ENCODE measurements around the gene CUBN. TPM values are rescaled to one million over a fixed set of nuclear protein-coding genes. Genes with fewer than 3 reads are reported as not detected.

CUBN gene
- total RNA-seq, 2 donors from 2014 or later: 1.3 to 9.7 TPM

- TF ChIP-seq POLR2A (IDR thresholded peaks at IDR 0.05): no peak
- 96% methylated on average over 2 of the region's 2 CpGs for whole genome bisulfite sequencing
- Histone ChIP-seq H3K4me3 (no peak overlapping the region), H3K4me1 (replicated peaks) (no peaks in the 10 kb centered on the region), H3K27ac (no peak overlapping the region), H3K36me3 (no peaks in the 10 kb centered on the region), H3K27me3 (replicated peaks; ENCODE audit: insufficient read depth) (no peaks in the 10 kb centered on the region), H3K9me3 (no peaks in the 10 kb centered on the region)
- intact Hi-C loops (cut with DNase I): no loop called here
- no peak for DNase-seq (ENCODE audit: low spot score)
These were observed 65.2 kb downstream of the CUBN start for GRCh38 chr10:17064435-17064834.

GRCh38 chr10:17062955-17063484 lies 66.6 kb downstream of the CUBN start:
- TF ChIP-seq POLR2A (IDR thresholded peaks at IDR 0.05): no peak
- TF ChIP-seq CTCF (IDR thresholded peaks at IDR 0.05): no peak
- TF ChIP-seq POLR2AphosphoS5 (IDR thresholded peaks at IDR 0.05): no peak
- no peak overlapping the region for H3K4me3 ChIP-seq
- no peaks in the 10 kb centered on the region for H3K9me3 ChIP-seq
- no peaks in the 10 kb centered on the region for H3K27me3 ChIP-seq (replicated peaks; ENCODE audit: insufficient read depth)
- no peak overlapping the region for H3K27ac ChIP-seq
- DNase-seq (ENCODE audit: low spot score): no peak
- H3K36me3 ChIP-seq: no peaks in the 10 kb centered on the region
- 48% methylated on average over 6 of the region's 6 CpGs for WGBS
- no peaks in the 10 kb centered on the region for H3K4me1 ChIP-seq (replicated peaks)
- intact Hi-C loops (cut with DNase I): no loop called here

DNA sequence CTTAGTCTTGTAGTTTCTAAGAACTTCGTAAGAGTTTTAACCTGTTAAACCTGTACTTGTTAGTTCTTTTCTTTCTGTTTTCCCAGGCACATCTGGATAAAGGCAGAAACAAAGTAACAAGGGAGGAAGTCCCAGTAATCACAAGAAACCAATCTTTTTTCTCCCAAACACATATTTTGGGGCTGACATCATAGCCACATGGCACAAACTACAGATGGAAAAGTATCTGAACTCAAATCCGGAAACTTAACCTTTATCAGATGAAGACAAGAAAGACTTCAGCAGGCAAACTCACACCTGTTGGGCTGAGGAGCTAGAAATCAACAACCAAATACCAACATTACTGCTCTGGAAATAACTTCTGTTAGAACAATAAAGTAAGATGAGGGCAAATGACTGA lies 67.1 kb downstream of the CUBN start:
- intact Hi-C loops (cut with DNase I): no loop called here
- DNase-seq (ENCODE audit: low spot score): no peak
- Histone ChIP-seq H3K27ac (no peak overlapping the region), H3K27me3 (replicated peaks; ENCODE audit: insufficient read depth) (no peaks in the 10 kb centered on the region), H3K9me3 (no peaks in the 10 kb centered on the region), H3K4me1 (replicated peaks) (no peaks in the 10 kb centered on the region), H3K4me3 (no peak overlapping the region), H3K36me3 (no peaks in the 10 kb centered on the region)
- no peak for TF ChIP-seq CTCF (IDR thresholded peaks at IDR 0.05)
- TF ChIP-seq POLR2AphosphoS5 (IDR thresholded peaks at IDR 0.05): no peak
- TF ChIP-seq POLR2A (IDR thresholded peaks at IDR 0.05): no peak
- WGBS: 36% methylated on average over 2 of the region's 2 CpGs

GRCh38 chr10:17062009-17062408 lies 67.6 kb downstream of the CUBN start:
- TF ChIP-seq POLR2A (IDR thresholded peaks at IDR 0.05) (no peak), POLR2AphosphoS5 (IDR thresholded peaks at IDR 0.05) (no peak), CTCF (IDR thresholded peaks at IDR 0.05) (no peak)
- no peaks in the 10 kb centered on the region for H3K9me3 ChIP-seq
- H3K4me1 ChIP-seq (replicated peaks): no peaks in the 10 kb centered on the region
- H3K4me3 ChIP-seq: no peak overlapping the region
- H3K36me3 ChIP-seq: no peaks in the 10 kb centered on the region
- DNase-seq (ENCODE audit: low spot score): no peak
- no peaks in the 10 kb centered on the region for H3K27me3 ChIP-seq (replicated peaks; ENCODE audit: insufficient read depth)
- 86% methylated on average over 7 of the region's 7 CpGs for WGBS
- intact Hi-C loops (cut with DNase I): no loop called here
- no peak overlapping the region for H3K27ac ChIP-seq

GRCh38 chr10:17061418-17061817 lies 68.2 kb downstream of the CUBN start:
- intact Hi-C loops (cut with DNase I): no loop called here
- TF ChIP-seq CTCF (IDR thresholded peaks at IDR 0.05): no peak
- no peak for TF ChIP-seq POLR2A (IDR thresholded peaks at IDR 0.05)
- TF ChIP-seq POLR2AphosphoS5 (IDR thresholded peaks at IDR 0.05): no peak
- Histone ChIP-seq H3K36me3 (no peaks in the 10 kb centered on the region), H3K27me3 (replicated peaks; ENCODE audit: insufficient read depth) (no peaks in the 10 kb centered on the region), H3K27ac (no peak overlapping the region), H3K4me1 (replicated peaks) (no peaks in the 10 kb centered on the region), H3K4me3 (no peak overlapping the region), H3K9me3 (no peaks in the 10 kb centered on the region)
- DNase-seq (ENCODE audit: low spot score): no peak
- WGBS: 90% methylated on average over 2 of the region's 2 CpGs

Data from prostate gland (tissue), 2 donors.